ENCODE measurements around the gene ALKAL2. TPM values are rescaled to one million over a fixed set of nuclear protein-coding genes. Genes with fewer than 3 reads are reported as not detected.

Gene ALKAL2
- total and polyA plus RNA-seq, 2 experiments from 2014 or later, result 2.9 to 27.5 TPM

- H3K4me1 ChIP-seq (ENCODE audit: insufficient read depth), result no peaks in the 10 kb centered on the region
- no peak overlapping the region for H3K4me3 ChIP-seq
- no peaks in the 10 kb centered on the region for H3K9me2 ChIP-seq (replicated peaks; ENCODE audit: insufficient read depth)
- no peaks in the 10 kb centered on the region for H4K20me1 ChIP-seq (ENCODE audit: insufficient read depth, poor library complexity, severe bottlenecking)
- TF ChIP-seq EZH2phosphoT487 (IDR thresholded peaks at IDR 0.05; ENCODE audit: low read depth, severe bottlenecking, unreplicated experiment), result no peak
- no peak for TF ChIP-seq CTCF (IDR thresholded peaks at IDR 0.05; ENCODE audit: poor library complexity)
- H2AFZ ChIP-seq, result no peak overlapping the region
- peaks cover 6% of the 10 kb centered on the region for H3K9me3 ChIP-seq (ENCODE audit: low read depth)
- H3K79me2 ChIP-seq, result no peaks in the 10 kb centered on the region
- no peak overlapping the region for H3K4me2 ChIP-seq
- WGBS (ENCODE audit: low lambda C conversion rate, missing lambda C conversion rate), result 98% methylated on average over 7 of the region's 7 CpGs
- H3K36me3 ChIP-seq (replicated peaks; ENCODE audit: insufficient read depth, low read depth), result no peaks in the 10 kb centered on the region
- H3K27ac ChIP-seq, result no peak overlapping the region
- no peaks in the 10 kb centered on the region for H3K27me3 ChIP-seq
- DNase-seq (ENCODE audit: low spot score), result no peak
Measured at GRCh38 chr2:244547-244946, 43.3 kb downstream of the ALKAL2 start.

- TF ChIP-seq CTCF (IDR thresholded peaks at IDR 0.05; ENCODE audit: poor library complexity) (no peak), EZH2phosphoT487 (IDR thresholded peaks at IDR 0.05; ENCODE audit: low read depth, severe bottlenecking, unreplicated experiment) (no peak), EZH2 (IDR thresholded peaks at IDR 0.05; ENCODE audit: borderline replicate concordance) (no peak)
- H3K4me3 ChIP-seq, result no peak overlapping the region
- no peaks in the 10 kb centered on the region for H3K9me2 ChIP-seq (replicated peaks; ENCODE audit: insufficient read depth)
- WGBS (ENCODE audit: low lambda C conversion rate, missing lambda C conversion rate), result 91% methylated on average over 5 of the region's 5 CpGs
- H3K9me3 ChIP-seq (ENCODE audit: low read depth), result peaks cover 6% of the 10 kb centered on the region
- DNase-seq (ENCODE audit: low spot score), result no peak
- H3K4me2 ChIP-seq, result no peak overlapping the region
- no peaks in the 10 kb centered on the region for H3K27me3 ChIP-seq
- no peak overlapping the region for H3K27ac ChIP-seq
- H3K4me1 ChIP-seq (ENCODE audit: insufficient read depth), result no peaks in the 10 kb centered on the region
- no peaks in the 10 kb centered on the region for H4K20me1 ChIP-seq (ENCODE audit: insufficient read depth, poor library complexity, severe bottlenecking)
- H3K79me2 ChIP-seq, result no peaks in the 10 kb centered on the region
- H3K36me3 ChIP-seq (replicated peaks; ENCODE audit: insufficient read depth, low read depth), result no peaks in the 10 kb centered on the region
- H2AFZ ChIP-seq, result no peak overlapping the region
Measured at GRCh38 chr2:238869-239268, 49.0 kb downstream of the ALKAL2 start.

GRCh38 chr2:238431-238830 lies 49.5 kb downstream of the ALKAL2 start:
- H3K9me2 ChIP-seq (replicated peaks; ENCODE audit: insufficient read depth), result no peaks in the 10 kb centered on the region

More at GRCh38 chr2:238431-238830, 49.5 kb downstream of the ALKAL2 start:
- Histone ChIP-seq H3K79me2 (no peaks in the 10 kb centered on the region), H3K36me3 (replicated peaks; ENCODE audit: insufficient read depth, low read depth) (no peaks in the 10 kb centered on the region), H3K27me3 (no peaks in the 10 kb centered on the region), H3K9me3 (ENCODE audit: low read depth) (peaks cover 6% of the 10 kb centered on the region), H3K4me2 (no peak overlapping the region), H4K20me1 (ENCODE audit: insufficient read depth, poor library complexity, severe bottlenecking) (no peaks in the 10 kb centered on the region), H2AFZ (no peak overlapping the region), H3K27ac (peak overlapping the region; percentile 23), H3K4me3 (no peak overlapping the region), H3K4me1 (ENCODE audit: insufficient read depth) (no peaks in the 10 kb centered on the region)
- no peak for DNase-seq (ENCODE audit: low spot score)
- no peak for TF ChIP-seq EZH2 (IDR thresholded peaks at IDR 0.05; ENCODE audit: borderline replicate concordance)
- no peak for TF ChIP-seq CTCF (IDR thresholded peaks at IDR 0.05; ENCODE audit: poor library complexity)
- no peak for TF ChIP-seq EZH2phosphoT487 (IDR thresholded peaks at IDR 0.05; ENCODE audit: low read depth, severe bottlenecking, unreplicated experiment)
- 72% methylated on average over 3 of the region's 3 CpGs for WGBS (ENCODE audit: low lambda C conversion rate, missing lambda C conversion rate)
